ENCODE results near the gene ERI2.
A peak's percentile ranks its signal among the peaks of the same experiment; 100 is the strongest.

The ERI2 gene

DNA sequence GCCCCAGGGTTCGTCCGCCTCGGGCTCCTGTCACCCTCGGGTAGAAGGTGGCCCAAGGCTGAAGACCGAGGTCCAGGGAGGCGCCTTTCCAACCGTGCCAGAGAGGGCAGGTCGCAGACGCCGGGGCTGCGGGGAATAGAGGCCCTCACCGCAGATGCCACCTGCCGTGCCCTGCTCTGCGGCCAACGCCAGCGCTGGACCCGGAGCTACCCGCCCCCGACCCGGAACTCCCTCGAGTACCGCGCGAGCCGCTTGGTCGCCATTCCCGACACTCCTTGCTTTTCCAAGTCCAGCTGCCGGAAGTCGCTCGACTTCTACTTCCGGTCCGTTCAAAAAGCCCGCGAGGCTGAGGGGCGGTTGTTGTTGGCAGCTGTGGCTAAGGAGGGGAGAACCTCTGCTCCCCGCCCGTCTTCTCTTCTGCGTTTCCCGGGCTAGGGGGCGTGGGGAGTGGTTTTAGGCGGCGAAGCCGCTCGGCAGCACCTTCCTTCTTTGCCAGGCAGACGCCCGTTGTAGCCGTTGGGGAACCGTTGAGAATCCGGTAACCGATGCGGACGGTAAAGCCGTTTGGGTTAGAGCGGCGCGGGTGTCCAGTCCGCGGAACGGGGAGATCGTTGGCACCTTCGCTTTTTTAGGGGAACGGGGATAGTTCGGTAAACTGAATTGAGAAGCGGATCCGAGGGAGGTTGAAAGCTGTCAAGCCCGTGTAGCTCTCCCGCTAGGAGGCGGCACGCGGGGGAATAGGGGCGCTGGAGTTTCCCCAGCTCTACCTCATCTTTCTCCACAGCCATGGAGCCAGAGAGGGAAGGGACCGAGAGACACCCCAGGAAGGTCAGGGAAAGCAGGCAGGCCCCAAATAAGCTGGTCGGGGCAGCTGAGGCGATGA, at the start of gene ERI2, which contains the start of gene REXO5 (continued):
- 0 out of 2 replicates have a peak, but pooled peaks have one; percentile 32 for TF ChIP-seq GLI4 (tag by site-specific recombination; IDR thresholded peaks at IDR 0.05)
- peak; percentile 15; the same call in 1 of the 2 replicates for TF ChIP-seq ZNF561 (tag by site-specific recombination; IDR thresholded peaks at IDR 0.05; ENCODE audit: borderline replicate concordance)
- TF ChIP-seq, protein P1, sequence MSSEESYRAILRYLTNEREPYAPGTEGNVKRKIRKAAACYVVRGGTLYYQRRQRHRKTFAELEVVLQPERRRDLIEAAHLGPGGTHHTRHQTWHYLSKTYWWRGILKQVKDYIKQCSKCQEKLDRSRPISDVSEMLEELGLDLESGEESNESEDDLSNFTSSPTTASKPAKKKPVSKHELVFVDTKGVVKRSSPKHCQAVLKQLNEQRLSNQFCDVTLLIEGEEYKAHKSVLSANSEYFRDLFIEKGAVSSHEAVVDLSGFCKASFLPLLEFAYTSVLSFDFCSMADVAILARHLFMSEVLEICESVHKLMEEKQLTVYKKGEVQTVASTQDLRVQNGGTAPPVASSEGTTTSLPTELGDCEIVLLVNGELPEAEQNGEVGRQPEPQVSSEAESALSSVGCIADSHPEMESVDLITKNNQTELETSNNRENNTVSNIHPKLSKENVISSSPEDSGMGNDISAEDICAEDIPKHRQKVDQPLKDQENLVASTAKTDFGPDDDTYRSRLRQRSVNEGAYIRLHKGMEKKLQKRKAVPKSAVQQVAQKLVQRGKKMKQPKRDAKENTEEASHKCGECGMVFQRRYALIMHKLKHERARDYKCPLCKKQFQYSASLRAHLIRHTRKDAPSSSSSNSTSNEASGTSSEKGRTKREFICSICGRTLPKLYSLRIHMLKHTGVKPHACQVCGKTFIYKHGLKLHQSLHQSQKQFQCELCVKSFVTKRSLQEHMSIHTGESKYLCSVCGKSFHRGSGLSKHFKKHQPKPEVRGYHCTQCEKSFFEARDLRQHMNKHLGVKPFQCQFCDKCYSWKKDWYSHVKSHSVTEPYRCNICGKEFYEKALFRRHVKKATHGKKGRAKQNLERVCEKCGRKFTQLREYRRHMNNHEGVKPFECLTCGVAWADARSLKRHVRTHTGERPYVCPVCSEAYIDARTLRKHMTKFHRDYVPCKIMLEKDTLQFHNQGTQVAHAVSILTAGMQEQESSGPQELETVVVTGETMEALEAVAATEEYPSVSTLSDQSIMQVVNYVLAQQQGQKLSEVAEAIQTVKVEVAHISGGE (tag by site-specific recombination; conservative IDR thresholded peaks at IDR 0.05; ENCODE audit: low read depth), result peak; percentile 95
- TF ChIP-seq, protein P2, sequence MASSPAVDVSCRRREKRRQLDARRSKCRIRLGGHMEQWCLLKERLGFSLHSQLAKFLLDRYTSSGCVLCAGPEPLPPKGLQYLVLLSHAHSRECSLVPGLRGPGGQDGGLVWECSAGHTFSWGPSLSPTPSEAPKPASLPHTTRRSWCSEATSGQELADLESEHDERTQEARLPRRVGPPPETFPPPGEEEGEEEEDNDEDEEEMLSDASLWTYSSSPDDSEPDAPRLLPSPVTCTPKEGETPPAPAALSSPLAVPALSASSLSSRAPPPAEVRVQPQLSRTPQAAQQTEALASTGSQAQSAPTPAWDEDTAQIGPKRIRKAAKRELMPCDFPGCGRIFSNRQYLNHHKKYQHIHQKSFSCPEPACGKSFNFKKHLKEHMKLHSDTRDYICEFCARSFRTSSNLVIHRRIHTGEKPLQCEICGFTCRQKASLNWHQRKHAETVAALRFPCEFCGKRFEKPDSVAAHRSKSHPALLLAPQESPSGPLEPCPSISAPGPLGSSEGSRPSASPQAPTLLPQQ (tag by site-specific recombination; IDR thresholded peaks at IDR 0.05), result peak; percentile 68
- no peak for TF ChIP-seq ZNF37A (tag by site-specific recombination; IDR thresholded peaks at IDR 0.05)
- peak; percentile 33; the same call in 1 of the 2 replicates for TF ChIP-seq ZNF600 (tag by site-specific recombination; IDR thresholded peaks at IDR 0.05)
- no peak for TF ChIP-seq ZNF521 (tag by site-specific recombination; IDR thresholded peaks at IDR 0.05)
- TF ChIP-seq PRDM1 (tag by site-specific recombination; IDR thresholded peaks at IDR 0.05), result peak; percentile 54
- TF ChIP-seq, protein P3, sequence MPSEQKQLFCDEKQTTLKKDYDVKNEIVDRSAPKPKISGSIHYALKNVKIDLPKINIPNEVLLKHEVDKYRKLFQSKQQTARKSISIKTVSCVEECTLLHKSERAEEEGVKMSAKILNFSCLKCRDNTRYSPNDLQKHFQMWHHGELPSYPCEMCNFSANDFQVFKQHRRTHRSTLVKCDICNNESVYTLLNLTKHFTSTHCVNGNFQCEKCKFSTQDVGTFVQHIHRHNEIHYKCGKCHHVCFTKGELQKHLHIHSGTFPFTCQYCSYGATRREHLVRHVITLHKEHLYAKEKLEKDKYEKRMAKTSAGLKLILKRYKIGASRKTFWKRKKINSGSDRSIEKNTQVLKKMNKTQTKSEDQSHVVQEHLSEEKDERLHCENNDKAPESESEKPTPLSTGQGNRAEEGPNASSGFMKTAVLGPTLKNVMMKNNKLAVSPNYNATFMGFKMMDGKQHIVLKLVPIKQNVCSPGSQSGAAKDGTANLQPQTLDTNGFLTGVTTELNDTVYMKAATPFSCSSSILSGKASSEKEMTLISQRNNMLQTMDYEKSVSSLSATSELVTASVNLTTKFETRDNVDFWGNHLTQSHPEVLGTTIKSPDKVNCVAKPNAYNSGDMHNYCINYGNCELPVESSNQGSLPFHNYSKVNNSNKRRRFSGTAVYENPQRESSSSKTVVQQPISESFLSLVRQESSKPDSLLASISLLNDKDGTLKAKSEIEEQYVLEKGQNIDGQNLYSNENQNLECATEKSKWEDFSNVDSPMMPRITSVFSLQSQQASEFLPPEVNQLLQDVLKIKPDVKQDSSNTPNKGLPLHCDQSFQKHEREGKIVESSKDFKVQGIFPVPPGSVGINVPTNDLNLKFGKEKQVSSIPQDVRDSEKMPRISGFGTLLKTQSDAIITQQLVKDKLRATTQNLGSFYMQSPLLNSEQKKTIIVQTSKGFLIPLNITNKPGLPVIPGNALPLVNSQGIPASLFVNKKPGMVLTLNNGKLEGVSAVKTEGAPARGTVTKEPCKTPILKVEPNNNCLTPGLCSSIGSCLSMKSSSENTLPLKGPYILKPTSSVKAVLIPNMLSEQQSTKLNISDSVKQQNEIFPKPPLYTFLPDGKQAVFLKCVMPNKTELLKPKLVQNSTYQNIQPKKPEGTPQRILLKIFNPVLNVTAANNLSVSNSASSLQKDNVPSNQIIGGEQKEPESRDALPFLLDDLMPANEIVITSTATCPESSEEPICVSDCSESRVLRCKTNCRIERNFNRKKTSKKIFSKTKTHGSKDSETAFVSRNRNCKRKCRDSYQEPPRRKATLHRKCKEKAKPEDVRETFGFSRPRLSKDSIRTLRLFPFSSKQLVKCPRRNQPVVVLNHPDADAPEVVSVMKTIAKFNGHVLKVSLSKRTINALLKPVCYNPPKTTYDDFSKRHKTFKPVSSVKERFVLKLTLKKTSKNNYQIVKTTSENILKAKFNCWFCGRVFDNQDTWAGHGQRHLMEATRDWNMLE (tag by site-specific recombination; conservative IDR thresholded peaks at IDR 0.05; ENCODE audit: low read depth), result peak; percentile 92
- TF ChIP-seq, protein P4, sequence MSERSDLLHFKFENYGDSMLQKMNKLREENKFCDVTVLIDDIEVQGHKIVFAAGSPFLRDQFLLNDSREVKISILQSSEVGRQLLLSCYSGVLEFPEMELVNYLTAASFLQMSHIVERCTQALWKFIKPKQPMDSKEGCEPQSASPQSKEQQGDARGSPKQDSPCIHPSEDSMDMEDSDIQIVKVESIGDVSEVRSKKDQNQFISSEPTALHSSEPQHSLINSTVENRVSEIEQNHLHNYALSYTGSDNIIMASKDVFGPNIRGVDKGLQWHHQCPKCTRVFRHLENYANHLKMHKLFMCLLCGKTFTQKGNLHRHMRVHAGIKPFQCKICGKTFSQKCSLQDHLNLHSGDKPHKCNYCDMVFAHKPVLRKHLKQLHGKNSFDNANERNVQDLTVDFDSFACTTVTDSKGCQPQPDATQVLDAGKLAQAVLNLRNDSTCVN (tag by site-specific recombination; optimal IDR thresholded peaks at IDR 0.05), result peak; percentile 49
- TF ChIP-seq ZNF354C (tag by site-specific recombination; IDR thresholded peaks at IDR 0.05; ENCODE audit: borderline replicate concordance, low read depth), result no peak
- TF ChIP-seq ZNF202 (tag by site-specific recombination; IDR thresholded peaks at IDR 0.05; ENCODE audit: borderline replicate concordance), result no peak
- no peak for TF ChIP-seq BCL11B (tag by site-specific recombination; IDR thresholded peaks at IDR 0.05; ENCODE audit: low read depth)
- TF ChIP-seq, protein P5, sequence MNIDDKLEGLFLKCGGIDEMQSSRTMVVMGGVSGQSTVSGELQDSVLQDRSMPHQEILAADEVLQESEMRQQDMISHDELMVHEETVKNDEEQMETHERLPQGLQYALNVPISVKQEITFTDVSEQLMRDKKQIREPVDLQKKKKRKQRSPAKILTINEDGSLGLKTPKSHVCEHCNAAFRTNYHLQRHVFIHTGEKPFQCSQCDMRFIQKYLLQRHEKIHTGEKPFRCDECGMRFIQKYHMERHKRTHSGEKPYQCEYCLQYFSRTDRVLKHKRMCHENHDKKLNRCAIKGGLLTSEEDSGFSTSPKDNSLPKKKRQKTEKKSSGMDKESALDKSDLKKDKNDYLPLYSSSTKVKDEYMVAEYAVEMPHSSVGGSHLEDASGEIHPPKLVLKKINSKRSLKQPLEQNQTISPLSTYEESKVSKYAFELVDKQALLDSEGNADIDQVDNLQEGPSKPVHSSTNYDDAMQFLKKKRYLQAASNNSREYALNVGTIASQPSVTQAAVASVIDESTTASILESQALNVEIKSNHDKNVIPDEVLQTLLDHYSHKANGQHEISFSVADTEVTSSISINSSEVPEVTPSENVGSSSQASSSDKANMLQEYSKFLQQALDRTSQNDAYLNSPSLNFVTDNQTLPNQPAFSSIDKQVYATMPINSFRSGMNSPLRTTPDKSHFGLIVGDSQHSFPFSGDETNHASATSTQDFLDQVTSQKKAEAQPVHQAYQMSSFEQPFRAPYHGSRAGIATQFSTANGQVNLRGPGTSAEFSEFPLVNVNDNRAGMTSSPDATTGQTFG (tag by site-specific recombination; IDR thresholded peaks at IDR 0.05; ENCODE audit: borderline replicate concordance), result no peak
- peak; percentile 60 for TF ChIP-seq KLF16 (tag by site-specific recombination; IDR thresholded peaks at IDR 0.05)
- TF ChIP-seq, protein P6, sequence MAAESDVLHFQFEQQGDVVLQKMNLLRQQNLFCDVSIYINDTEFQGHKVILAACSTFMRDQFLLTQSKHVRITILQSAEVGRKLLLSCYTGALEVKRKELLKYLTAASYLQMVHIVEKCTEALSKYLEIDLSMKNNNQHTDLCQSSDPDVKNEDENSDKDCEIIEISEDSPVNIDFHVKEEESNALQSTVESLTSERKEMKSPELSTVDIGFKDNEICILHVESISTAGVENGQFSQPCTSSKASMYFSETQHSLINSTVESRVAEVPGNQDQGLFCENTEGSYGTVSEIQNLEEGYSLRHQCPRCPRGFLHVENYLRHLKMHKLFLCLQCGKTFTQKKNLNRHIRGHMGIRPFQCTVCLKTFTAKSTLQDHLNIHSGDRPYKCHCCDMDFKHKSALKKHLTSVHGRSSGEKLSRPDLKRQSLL (tag by site-specific recombination; IDR thresholded peaks at IDR 0.05), result 0 out of 2 replicates have a peak, but pooled peaks have one; percentile 53
- TF ChIP-seq ZBTB48 (tag by site-specific recombination; IDR thresholded peaks at IDR 0.05), result peak; percentile 52; the same call in 1 of the 2 replicates
- TF ChIP-seq EGR2 (tag by site-specific recombination; IDR thresholded peaks at IDR 0.05; ENCODE audit: low read depth), result peak; percentile 63
- peak; percentile 95 for TF ChIP-seq SP2 (tag by site-specific recombination; IDR thresholded peaks at IDR 0.05)
- TF ChIP-seq WT1 (tag by site-specific recombination; IDR thresholded peaks at IDR 0.05), result peak; percentile 63
- peak; percentile 98 for TF ChIP-seq ZNF335 (tag by site-specific recombination; conservative IDR thresholded peaks at IDR 0.05)
- TF ChIP-seq ZNF2 (tag by site-specific recombination; IDR thresholded peaks at IDR 0.05), result peak; percentile 27; the same call in 1 of the 2 replicates
- peak; percentile 35; the same call in 1 of the 2 replicates for TF ChIP-seq ZNF501 (tag by site-specific recombination; IDR thresholded peaks at IDR 0.05)

Measured in HEK293 (cell line).